Measurements from ENCODE around the gene IQCH.

IQCH gene

GRCh38 chr15:67300266-67301025, 45.9 kb downstream of the IQCH start:
- no peak for DNase-seq (ENCODE audit: low spot score)

- DNase-seq (ENCODE audit: low spot score) = peak; percentile 64
Measured at GRCh38 chr15:67303490-67304363, 49.1 kb downstream of the IQCH start.

GRCh38 chr15:67304778-67305177, 50.2 kb downstream of the IQCH start:
- DNase-seq (ENCODE audit: low spot score) = no peak

- DNase-seq (ENCODE audit: low spot score) = no peak
Measured at GRCh38 chr15:67305506-67305905, 50.9 kb downstream of the IQCH start.

- DNase-seq (ENCODE audit: low spot score) = no peak
Measured at GRCh38 chr15:67307156-67307555, 52.6 kb downstream of the IQCH start.

- no peak for DNase-seq (ENCODE audit: low spot score)
Measured at GRCh38 chr15:67307889-67308597, 53.5 kb downstream of the IQCH start.

GRCh38 chr15:67311731-67312130, 57.1 kb downstream of the IQCH start:
- no peak for DNase-seq (ENCODE audit: low spot score)

GRCh38 chr15:67319961-67320360, 65.4 kb downstream of the IQCH start:
- DNase-seq (ENCODE audit: low spot score) = no peak

GRCh38 chr15:67321352-67321751, 66.8 kb downstream of the IQCH start:
- DNase-seq (ENCODE audit: low spot score) = no peak

- no peak for DNase-seq (ENCODE audit: low spot score)
Measured at GRCh38 chr15:67322481-67322880, 67.9 kb downstream of the IQCH start.

- no peak for DNase-seq (ENCODE audit: low spot score)
Measured at GRCh38 chr15:67327312-67327711, 72.7 kb downstream of the IQCH start.

GRCh38 chr15:67327737-67328136, 73.2 kb downstream of the IQCH start:
- DNase-seq (ENCODE audit: low spot score) = no peak

- DNase-seq (ENCODE audit: low spot score) = no peak
Measured at GRCh38 chr15:67329984-67330733, 75.6 kb downstream of the IQCH start.

- DNase-seq (ENCODE audit: low spot score) = no peak
Measured at GRCh38 chr15:67331676-67332075, 77.1 kb downstream of the IQCH start.

GRCh38 chr15:67335026-67335425, 80.4 kb downstream of the IQCH start:
- DNase-seq (ENCODE audit: low spot score) = no peak

GRCh38 chr15:67335534-67336222, 81.1 kb downstream of the IQCH start:
- DNase-seq (ENCODE audit: low spot score) = no peak

- DNase-seq (ENCODE audit: low spot score) = no peak
Measured at GRCh38 chr15:67340630-67341029, 86.0 kb downstream of the IQCH start.

GRCh38 chr15:67341539-67341938, 87.0 kb downstream of the IQCH start:
- no peak for DNase-seq (ENCODE audit: low spot score)

GRCh38 chr15:67343206-67343605, 88.6 kb downstream of the IQCH start:
- DNase-seq (ENCODE audit: low spot score) = no peak

GRCh38 chr15:67349634-67350033, 95.0 kb downstream of the IQCH start:
- DNase-seq (ENCODE audit: low spot score) = no peak

GRCh38 chr15:67350042-67350441, 95.5 kb downstream of the IQCH start:
- no peak for DNase-seq (ENCODE audit: low spot score)

All from CD4-positive, alpha-beta T cell treated with Interleukin-2 at 100 ng/mL for 4 hours (primary cell).